ENCODE results near the gene ASTN2. TPM values are rescaled to one million over a fixed set of nuclear protein-coding genes. Genes with fewer than 3 reads are reported as not detected.

The ASTN2 gene
- total RNA-seq, 4 donors from 2014 or later = 4.0 to 7.0 (median 4.9) TPM

DNA sequence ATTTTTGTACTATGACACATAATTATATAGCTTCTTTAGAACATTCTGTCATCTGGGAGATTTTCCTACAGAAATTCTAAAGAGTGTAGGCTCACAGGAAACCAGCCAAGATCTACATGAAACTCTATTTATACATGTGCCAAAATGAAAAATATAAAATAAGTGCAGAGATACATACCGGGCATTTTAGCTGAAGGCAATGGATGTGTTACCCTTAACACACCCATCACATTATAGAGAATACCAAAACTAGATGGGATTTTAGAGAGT is 601.9 kb downstream of the ASTN2 start:
- ATAC-seq = no peak
- no peak overlapping the region for H3K4me3 ChIP-seq

DNA sequence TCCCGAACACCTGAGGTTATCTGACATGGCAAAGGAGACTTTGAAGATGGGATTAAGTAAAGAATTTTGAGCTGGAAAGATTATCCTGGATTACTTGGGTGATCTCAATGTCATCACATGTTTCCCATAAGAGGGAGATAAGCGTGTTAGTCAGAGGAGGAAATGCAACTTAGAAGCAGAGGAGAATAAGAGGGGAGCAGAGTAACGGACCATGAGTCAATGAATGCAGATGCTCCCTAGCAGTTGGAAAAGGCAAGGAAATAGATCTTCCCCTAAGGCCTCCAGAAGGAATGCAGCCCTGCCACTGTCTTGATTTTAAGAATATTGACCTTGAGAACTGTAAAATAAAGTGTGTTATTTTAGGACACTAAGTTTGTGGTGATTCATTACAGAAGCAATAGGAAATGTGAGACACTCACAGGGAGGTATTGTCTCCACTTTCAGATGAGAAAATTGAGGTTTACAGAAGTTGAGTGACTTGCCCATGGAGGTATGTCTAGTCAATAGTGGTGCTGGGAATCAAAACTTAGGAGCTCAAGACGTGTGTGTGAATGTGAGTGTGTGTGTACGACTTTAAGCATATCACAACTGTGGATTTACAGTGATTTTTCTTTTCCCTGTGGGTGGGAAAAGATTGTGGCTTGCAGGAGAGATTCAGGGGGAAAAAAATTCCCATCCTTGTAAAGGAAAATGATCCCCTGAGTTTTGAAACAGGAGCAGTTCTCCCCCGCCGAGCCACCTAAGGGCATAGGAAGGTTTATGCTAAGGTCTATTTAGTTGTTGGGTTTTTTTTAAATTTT is 602.4 kb downstream of the ASTN2 start:
- Histone ChIP-seq H3K27ac (no peak overlapping the region), H3K4me1 (no peaks in the 10 kb centered on the region), H3K9me3 (no peaks in the 10 kb centered on the region), H3K36me3 (no peaks in the 10 kb centered on the region), H3K27me3 (peaks cover 5% of the 10 kb centered on the region), H3K4me3 (no peak overlapping the region)
- TF ChIP-seq, protein P1, sequence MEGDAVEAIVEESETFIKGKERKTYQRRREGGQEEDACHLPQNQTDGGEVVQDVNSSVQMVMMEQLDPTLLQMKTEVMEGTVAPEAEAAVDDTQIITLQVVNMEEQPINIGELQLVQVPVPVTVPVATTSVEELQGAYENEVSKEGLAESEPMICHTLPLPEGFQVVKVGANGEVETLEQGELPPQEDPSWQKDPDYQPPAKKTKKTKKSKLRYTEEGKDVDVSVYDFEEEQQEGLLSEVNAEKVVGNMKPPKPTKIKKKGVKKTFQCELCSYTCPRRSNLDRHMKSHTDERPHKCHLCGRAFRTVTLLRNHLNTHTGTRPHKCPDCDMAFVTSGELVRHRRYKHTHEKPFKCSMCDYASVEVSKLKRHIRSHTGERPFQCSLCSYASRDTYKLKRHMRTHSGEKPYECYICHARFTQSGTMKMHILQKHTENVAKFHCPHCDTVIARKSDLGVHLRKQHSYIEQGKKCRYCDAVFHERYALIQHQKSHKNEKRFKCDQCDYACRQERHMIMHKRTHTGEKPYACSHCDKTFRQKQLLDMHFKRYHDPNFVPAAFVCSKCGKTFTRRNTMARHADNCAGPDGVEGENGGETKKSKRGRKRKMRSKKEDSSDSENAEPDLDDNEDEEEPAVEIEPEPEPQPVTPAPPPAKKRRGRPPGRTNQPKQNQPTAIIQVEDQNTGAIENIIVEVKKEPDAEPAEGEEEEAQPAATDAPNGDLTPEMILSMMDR (IDR thresholded peaks at IDR 0.05) = no peak
- TF ChIP-seq POLR2A (IDR thresholded peaks at IDR 0.05) (no peak), POLR2AphosphoS5 (IDR thresholded peaks at IDR 0.05) (no peak), EP300 (IDR thresholded peaks at IDR 0.05) (no peak)
- ATAC-seq = no peak
- WGBS, 2 donors (ENCODE audit: low coverage in 1 of 2) = 35 to 49% methylated on average over 6 to 7 of the region's 7 CpGs

More for the DNA sequence above, 601.9 kb downstream of the ASTN2 start:
- TF ChIP-seq, protein P1 (IDR thresholded peaks at IDR 0.05) = no peak
- TF ChIP-seq POLR2AphosphoS5 (IDR thresholded peaks at IDR 0.05) (no peak), POLR2A (IDR thresholded peaks at IDR 0.05) (no peak), EP300 (IDR thresholded peaks at IDR 0.05) (no peak)
- Histone ChIP-seq H3K4me1 (no peaks in the 10 kb centered on the region), H3K36me3 (no peaks in the 10 kb centered on the region), H3K27me3 (peaks cover 5% of the 10 kb centered on the region), H3K27ac (no peak overlapping the region), H3K9me3 (no peaks in the 10 kb centered on the region)
- WGBS, 2 donors (ENCODE audit: low coverage in 1 of 2) = 8 to 25% methylated on average over 1 of the region's 1 CpG

DNA sequence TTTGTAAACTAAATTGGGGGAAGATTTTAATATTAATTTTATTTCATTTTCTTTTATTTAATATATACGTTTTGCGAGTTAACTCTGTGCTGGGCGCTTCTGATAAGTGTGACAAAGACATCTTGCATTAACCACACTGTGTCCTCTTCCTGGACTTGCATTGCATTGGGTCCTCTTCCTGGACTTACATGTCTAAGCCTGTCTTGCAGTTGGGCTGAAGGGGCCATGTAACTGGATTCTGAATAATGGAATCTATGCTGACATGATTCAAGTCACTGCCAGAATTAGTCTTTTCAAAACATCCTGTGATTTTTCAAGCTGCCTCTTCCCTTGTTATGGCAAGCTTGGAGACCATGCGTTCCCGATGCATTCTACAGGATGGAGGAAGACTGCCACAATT is 605.2 kb downstream of the ASTN2 start:
- Histone ChIP-seq H3K4me3 (no peak overlapping the region), H3K27me3 (peaks cover 5% of the 10 kb centered on the region), H3K4me1 (no peaks in the 10 kb centered on the region), H3K36me3 (no peaks in the 10 kb centered on the region), H3K9me3 (no peaks in the 10 kb centered on the region), H3K27ac (no peak overlapping the region)
- TF ChIP-seq, protein P1 (IDR thresholded peaks at IDR 0.05) = no peak
- TF ChIP-seq EP300 (IDR thresholded peaks at IDR 0.05) (no peak), POLR2A (IDR thresholded peaks at IDR 0.05) (no peak)
- 64 to 65% methylated on average over 2 to 5 of the region's 5 CpGs for WGBS, 2 donors (ENCODE audit: low coverage in 1 of 2)
- no peak for ATAC-seq

DNA sequence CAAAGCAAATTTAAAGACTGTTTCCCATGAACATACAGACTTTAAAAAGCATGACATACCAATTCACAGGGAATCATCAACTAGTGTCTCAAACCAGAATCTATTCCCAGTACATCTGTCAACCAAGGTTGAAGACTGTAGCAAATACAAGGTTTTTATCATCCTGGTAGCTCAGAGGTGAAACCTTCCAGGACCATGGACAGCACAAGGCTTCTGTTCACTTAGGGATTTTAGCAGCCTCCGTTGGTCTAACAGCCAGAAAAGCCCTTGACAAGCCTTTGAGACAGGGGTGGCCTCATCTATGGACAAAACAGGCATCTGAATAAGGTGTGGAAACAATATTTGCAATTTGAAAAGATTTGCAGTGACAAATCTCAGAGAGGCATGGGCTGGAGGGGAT is 608.8 kb downstream of the ASTN2 start:
- ATAC-seq = no peak
- 0 to 9% methylated on average over 1 of the region's 1 CpG for WGBS, 2 donors (ENCODE audit: low coverage in 1 of 2)

DNA sequence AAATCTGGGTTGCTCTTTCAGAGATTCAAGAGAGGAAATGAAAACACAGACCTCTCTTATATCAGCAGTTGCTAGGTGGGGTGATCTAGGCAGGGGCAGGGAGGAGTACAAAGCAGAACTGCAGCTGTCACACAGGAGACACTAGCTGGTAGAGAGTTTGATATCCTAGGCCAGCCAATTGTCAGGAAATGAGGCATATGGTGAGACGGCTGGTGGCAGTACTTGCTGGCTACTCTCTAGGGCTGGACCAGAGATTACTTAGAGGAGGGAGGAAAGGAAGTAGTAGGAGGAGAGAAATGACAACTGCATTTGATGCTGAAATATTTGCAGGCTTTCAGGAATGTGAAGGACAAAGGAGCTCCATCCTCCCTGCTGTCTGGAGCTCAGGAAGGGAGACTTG is 614.0 kb downstream of the ASTN2 start:
- Histone ChIP-seq H3K27ac (no peak overlapping the region), H3K27me3 (peaks cover 8% of the 10 kb centered on the region), H3K9me3 (no peaks in the 10 kb centered on the region), H3K4me1 (no peaks in the 10 kb centered on the region), H3K36me3 (no peaks in the 10 kb centered on the region), H3K4me3 (no peak overlapping the region)
- no peak for ATAC-seq
- WGBS, 2 donors (ENCODE audit: low coverage in 1 of 2) = 11 to 17% methylated on average over 1 of the region's 1 CpG
- TF ChIP-seq, protein P1 (IDR thresholded peaks at IDR 0.05) = no peak
- TF ChIP-seq POLR2AphosphoS5 (IDR thresholded peaks at IDR 0.05) = no peak
- no peak for TF ChIP-seq EP300 (IDR thresholded peaks at IDR 0.05)
- TF ChIP-seq POLR2A (IDR thresholded peaks at IDR 0.05) = no peak

More for the DNA sequence above, 608.8 kb downstream of the ASTN2 start:
- Histone ChIP-seq H3K9me3 (no peaks in the 10 kb centered on the region), H3K27ac (no peak overlapping the region), H3K36me3 (no peaks in the 10 kb centered on the region), H3K27me3 (no peaks in the 10 kb centered on the region), H3K4me1 (no peaks in the 10 kb centered on the region), H3K4me3 (no peak overlapping the region)
- TF ChIP-seq POLR2AphosphoS5 (IDR thresholded peaks at IDR 0.05) (no peak), POLR2A (IDR thresholded peaks at IDR 0.05) (no peak)
- TF ChIP-seq, protein P1 (IDR thresholded peaks at IDR 0.05) = no peak
